HUES64 (cell line): ENCODE results near the gene HOXB4.

ENCODE experiments used
- H3K27ac ChIP-seq: 2 replicates; pipeline ENCODE4 v1.7.0; 2013; ENCODE audit warnings: low read depth, low read length, inconsistent platforms
- H3K27me3 ChIP-seq: 2 replicates; pipeline ENCODE4 v1.6.1; 2013; ENCODE audit warnings: mild to moderate bottlenecking, low read length; ENCODE audit not compliant: insufficient read depth
- H3K36me3 ChIP-seq: 2 replicates; pipeline ENCODE4 v1.6.1; 2013; ENCODE audit warnings: mild to moderate bottlenecking, low read length; ENCODE audit not compliant: insufficient read depth
- H3K4me1 ChIP-seq: 2 replicates; pipeline ENCODE4 v1.6.1; 2013; ENCODE audit warnings: mild to moderate bottlenecking, low read length, moderate library complexity; ENCODE audit not compliant: insufficient read depth
- H3K4me3 ChIP-seq: 2 replicates; pipeline ENCODE4 v1.5.1; 2013; ENCODE audit warnings: mild to moderate bottlenecking, low read length, moderate library complexity
- H3K9ac ChIP-seq: 2 replicates; pipeline ENCODE4 v1.6.1; 2013; ENCODE audit warnings: mild to moderate bottlenecking, low read depth, low read length
- H3K9me3 ChIP-seq: 2 replicates; pipeline ENCODE4 v1.6.1; 2013; ENCODE audit warnings: low read depth, low read length; ENCODE audit not compliant: insufficient read depth
- WGBS: fragments of 150-250, 120-280 bp; methylation state at CpG from one replicate; pipeline ENCODE4 v1.1.7; 2013; ENCODE audit warnings: missing lambda C conversion rate; 5-methylcytosine and 5-hydroxymethylcytosine counted together

The HOXB4 gene

DNA sequence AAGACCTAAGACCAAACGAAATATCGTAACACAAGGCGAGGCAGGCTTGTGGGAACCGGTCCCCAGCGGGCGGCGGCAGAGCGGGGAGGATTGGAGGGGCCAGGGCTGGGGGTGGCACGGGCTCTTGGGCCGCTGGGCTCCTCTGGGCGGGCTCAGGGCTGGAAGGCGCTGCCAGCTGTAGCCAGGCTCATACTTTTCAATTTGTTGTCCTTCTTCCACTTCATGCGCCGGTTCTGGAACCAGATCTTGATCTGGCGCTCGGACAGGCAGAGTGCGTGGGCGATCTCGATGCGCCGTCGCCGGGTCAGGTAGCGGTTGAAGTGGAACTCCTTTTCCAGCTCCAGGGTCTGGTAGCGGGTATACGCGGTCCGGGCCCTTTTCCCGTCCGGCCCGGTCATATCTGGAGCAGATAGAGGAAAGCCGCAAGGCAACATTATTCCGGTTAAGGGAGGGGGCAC is 13.9 kb upstream of the HOXB4 start:
- H3K9ac ChIP-seq: no peak overlapping the region
- H3K4me3 ChIP-seq: no peak overlapping the region
- peaks cover 15% of the 10 kb centered on the region for H3K4me1 ChIP-seq
- no peaks in the 10 kb centered on the region for H3K36me3 ChIP-seq
- H3K27me3 ChIP-seq: peaks cover 100% of the 10 kb centered on the region
- WGBS: 5% methylated on average over 32 of the region's 33 CpGs
- H3K27ac ChIP-seq: no peak overlapping the region
- H3K9me3 ChIP-seq: no peaks in the 10 kb centered on the region

DNA sequence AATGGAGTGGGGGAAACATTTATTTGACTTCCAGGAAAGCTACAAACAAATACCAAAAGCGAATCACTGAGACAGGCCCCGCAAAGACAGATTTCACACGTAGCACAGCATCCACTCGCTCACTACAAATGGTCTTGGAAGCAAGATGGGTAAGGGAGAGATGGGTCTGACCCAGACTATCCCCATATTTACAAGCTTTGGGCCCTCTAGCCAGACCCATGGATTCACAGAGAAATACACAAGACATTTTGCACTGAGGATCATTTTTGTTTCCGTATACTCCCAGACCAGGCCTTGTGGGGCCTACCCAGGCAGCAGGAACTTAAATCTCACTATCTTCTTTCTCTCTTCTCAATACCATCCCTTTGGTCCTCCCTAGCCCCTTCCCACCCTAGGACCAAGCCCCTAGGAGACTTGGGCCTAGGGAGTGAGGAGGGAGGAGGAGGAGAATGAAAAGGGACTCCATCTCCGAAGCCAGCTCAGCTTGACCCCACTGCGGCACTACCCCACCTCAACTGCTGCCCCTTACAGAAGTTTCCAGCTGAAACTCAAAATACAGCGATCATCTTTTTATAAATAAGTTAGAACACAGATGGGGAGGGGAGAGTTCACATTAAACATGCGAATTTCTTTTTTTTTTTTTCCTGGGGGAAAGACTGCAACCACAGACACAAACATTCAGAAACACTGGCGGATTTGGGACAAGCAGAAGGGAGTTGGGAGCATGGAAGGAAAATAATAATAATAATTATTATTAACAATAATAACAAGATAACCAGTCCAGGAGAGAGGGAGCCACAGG is 13.3 kb upstream of the HOXB4 start:
- H3K4me3 ChIP-seq: no peak overlapping the region
- no peaks in the 10 kb centered on the region for H3K36me3 ChIP-seq
- H3K27me3 ChIP-seq: peaks cover 100% of the 10 kb centered on the region
- H3K9ac ChIP-seq: no peak overlapping the region
- H3K27ac ChIP-seq: no peak overlapping the region
- H3K9me3 ChIP-seq: no peaks in the 10 kb centered on the region
- WGBS: 75% methylated on average over 5 of the region's 10 CpGs
- H3K4me1 ChIP-seq: peaks cover 13% of the 10 kb centered on the region

DNA sequence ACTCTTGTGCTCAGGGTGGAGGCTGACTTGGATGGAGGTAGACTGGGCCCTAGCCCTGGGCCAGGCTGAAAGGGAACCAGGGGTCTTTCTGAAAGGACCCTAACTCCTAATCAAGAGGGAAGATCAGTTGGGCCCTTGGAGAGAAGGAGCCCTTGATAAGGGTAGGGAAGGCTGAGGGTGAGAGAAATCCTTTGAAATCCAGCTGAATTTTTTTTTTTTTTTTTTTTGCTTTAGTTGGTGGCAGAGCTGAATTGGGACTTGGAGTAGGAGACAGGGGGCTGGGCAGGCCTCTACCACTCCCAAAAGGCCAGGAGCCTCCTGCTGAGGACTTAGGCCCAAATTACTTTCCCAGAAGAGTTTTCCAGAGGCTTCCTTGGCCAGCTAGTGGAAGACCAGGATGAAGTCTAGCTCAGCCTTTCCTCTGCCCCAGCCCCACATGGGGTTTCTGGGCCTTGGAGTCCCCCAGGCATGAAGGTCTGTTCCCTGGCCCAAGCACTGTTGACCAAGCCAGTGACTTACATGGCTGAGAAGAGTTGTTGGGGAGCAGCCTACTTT is 12.5 kb upstream of the HOXB4 start:
- peaks cover 7% of the 10 kb centered on the region for H3K4me1 ChIP-seq
- no peaks in the 10 kb centered on the region for H3K9me3 ChIP-seq
- H3K4me3 ChIP-seq: no peak overlapping the region
- peaks cover 100% of the 10 kb centered on the region for H3K27me3 ChIP-seq
- H3K27ac ChIP-seq: no peak overlapping the region
- H3K9ac ChIP-seq: no peak overlapping the region
- no peaks in the 10 kb centered on the region for H3K36me3 ChIP-seq

DNA sequence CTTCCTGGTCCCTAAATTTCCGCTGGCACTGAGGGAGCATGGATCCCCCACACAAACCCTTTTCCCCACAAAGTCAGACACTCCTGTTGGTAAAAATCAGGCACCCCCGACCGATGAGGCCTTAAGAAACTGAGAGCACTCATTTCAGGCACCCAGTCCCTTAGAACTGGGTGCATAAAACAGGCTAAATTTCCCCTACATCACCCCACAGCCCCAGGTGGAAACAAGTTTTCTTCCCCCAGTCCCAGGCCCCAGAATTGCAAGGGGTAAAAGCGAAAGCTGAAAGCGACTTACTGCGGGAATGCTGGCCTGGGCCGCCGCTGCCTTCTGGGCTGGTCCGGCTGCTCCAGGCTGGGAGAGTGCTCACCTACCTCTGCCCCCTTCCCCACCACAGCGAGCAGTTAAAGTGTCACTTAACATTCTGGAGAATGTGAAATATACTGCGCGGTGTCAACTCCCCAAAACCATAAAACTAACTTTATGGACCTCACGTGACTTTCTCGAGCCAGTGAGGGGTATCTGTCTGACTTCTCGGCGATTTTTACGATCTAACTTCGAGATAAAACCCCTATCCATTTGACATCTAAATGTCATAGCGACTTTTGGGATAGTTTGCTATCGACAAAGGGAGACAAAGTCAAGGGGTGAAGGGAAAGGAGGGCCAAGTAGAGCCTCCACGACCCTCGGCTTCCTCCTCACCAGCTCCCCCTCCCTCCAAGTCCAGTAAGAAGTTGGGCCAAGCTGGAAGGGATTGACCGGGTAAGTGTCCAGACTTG is 11.9 kb upstream of the HOXB4 start, which contains the start of gene HOXB3:
TSS of gene HOXB3 (minus strand) at position 411 of the 776 bp plus-strand sequence. CDS start 37,767 bp downstream, outside the sequence.
- H3K27ac ChIP-seq: no peak within 1 kb of the TSS
- H3K27me3 ChIP-seq: peaks cover 100% of the 10 kb centered on the region

DNA sequence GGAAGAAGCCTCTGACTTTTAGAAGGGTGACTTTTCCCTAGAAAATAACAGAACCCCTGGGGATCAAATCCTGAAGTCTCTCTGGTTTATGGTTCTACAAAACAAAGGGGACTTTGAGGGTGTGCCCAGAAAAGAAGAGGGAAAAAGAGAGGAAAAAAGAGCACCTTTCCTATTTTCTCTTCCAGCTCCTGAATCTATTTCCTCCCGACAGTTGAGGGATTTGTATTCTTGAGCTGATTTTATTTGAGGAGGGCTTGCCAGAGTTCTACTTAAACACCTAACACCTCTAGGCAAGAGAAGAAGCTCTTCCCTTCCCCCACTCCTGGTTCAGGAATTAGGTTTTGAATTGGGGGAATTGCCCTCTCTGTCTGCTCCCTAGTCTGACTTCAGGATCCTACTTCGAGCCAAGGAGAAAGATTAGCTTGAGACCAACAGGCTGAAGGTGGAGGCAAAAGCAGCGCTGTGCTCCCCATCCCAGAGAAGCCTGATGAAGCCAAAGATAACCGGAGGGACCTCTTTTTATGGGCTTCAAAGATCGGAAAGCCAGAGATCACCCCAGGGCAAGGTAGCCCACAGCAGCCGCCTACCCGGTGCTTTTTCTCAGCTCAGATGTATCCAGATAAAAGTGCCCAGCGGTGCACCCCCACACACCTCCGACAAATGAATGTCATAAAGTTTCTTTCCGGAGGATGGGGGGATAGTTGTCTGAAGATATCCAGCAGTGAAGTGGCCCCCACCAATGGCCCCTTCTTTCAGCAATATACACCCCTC is 11.1 kb upstream of the HOXB4 start:
- H3K27ac ChIP-seq: no peak overlapping the region
- H3K9me3 ChIP-seq: no peaks in the 10 kb centered on the region
- WGBS: 4% methylated on average over 7 of the region's 10 CpGs
- peaks cover 100% of the 10 kb centered on the region for H3K27me3 ChIP-seq
- peaks cover 4% of the 10 kb centered on the region for H3K4me1 ChIP-seq
- H3K36me3 ChIP-seq: no peaks in the 10 kb centered on the region
- no peak overlapping the region for H3K4me3 ChIP-seq
- no peak overlapping the region for H3K9ac ChIP-seq

More for the DNA sequence above, 11.9 kb upstream of the HOXB4 start, which contains the start of gene HOXB3:
- no peaks in the 10 kb centered on the region for H3K36me3 ChIP-seq
- no peak within 1 kb of the TSS for H3K4me3 ChIP-seq
- peaks cover 7% of the 10 kb centered on the region for H3K4me1 ChIP-seq
- WGBS: 6% methylated on average over 22 of the region's 23 CpGs
- H3K9ac ChIP-seq: no peak within 1 kb of the TSS
- no peaks in the 10 kb centered on the region for H3K9me3 ChIP-seq

DNA sequence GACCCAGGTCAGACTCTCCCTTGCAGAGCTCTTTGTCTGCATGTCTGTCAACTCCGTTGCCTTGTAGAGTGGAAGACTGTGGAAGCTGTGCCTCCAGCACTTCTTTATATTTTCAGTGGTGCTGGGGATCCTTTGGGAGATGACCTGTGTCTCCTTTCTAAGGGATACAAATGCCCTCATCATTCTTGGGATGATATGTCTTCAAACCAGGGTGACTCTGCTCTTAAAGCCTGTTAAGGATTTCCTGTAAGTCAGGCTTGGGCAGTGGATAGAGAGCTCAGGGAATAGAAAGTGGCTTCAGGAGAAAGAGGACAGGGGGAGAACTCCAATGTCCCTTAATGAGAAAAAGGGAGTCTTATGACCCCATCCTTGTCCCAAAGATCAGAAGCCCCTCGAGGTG is 10.4 kb upstream of the HOXB4 start:
- Histone ChIP-seq H3K9me3 (no peaks in the 10 kb centered on the region), H3K36me3 (no peaks in the 10 kb centered on the region), H3K9ac (no peak overlapping the region), H3K4me1 (no peaks in the 10 kb centered on the region; the same call in 1 of the 2 replicates), H3K27me3 (peaks cover 100% of the 10 kb centered on the region), H3K27ac (no peak overlapping the region), H3K4me3 (no peak overlapping the region)
- whole genome bisulfite sequencing: 0% methylated on average over 1 of the region's 2 CpGs

DNA sequence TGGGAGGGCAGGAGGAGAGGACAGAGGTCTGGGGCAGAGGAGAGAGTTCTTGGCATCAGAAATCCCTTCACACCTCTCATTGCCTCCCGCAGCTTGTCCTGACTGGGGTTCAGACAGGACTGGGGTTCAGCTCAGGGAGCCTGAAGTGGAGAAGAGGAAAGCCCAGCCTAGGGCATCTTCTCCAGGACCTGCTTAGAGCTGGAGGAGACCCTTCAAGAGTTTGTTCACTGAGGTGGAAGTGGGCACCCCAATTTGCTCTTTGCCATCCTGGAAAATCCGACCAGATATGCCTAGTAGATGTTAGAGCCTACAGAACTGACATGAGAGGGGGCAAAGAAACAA is 9.9 kb upstream of the HOXB4 start:
- no peaks in the 10 kb centered on the region for H3K9me3 ChIP-seq
- no peaks in the 10 kb centered on the region for H3K36me3 ChIP-seq
- H3K9ac ChIP-seq: no peak overlapping the region
- H3K27ac ChIP-seq: no peak overlapping the region
- H3K4me3 ChIP-seq: no peak overlapping the region
- H3K4me1 ChIP-seq: no peaks in the 10 kb centered on the region; the same call in 1 of the 2 replicates
- 45% methylated on average over 2 of the region's 2 CpGs for WGBS
- peaks cover 100% of the 10 kb centered on the region for H3K27me3 ChIP-seq

DNA sequence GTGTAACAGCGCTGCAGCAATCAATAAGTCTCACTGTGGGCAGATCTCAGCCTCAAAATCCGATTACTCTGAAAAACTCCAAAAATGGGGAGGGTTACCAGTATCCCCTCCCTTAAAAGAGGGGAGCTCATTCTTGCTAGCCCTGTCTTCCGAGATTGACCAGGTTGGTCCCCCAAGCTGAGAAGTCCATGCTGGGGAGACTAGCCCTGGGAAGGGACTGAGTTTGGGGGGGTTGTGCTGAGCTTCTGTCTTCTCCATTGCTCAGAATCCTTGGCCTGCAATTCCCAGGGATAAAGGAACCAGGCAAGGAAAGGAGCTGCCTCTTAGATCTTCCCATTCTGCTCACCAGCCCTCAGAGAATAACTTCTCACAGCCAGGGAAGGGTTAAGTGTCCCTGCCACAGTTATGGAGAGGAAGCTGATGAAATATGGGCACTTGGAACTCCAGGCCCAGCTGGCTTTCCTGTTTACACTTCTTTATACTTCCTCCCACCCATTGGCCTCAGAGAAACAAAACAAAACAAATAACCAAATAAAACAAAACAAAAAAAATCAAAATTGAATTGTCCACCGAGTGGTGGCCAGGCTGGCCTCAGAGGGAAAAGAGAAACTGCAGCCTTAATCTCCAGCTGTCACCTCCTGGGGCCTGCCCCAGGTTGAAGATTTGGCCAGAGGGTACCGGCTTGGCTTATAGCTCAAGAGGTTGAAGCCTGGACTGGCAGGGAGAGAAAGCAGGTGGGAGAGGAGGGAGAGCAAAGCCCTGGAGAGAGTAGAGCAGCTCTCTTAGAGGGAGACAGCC is 9.3 kb upstream of the HOXB4 start:
- H3K27ac ChIP-seq: no peak overlapping the region
- H3K4me3 ChIP-seq: no peak overlapping the region
- no peaks in the 10 kb centered on the region for H3K9me3 ChIP-seq
- peaks cover 100% of the 10 kb centered on the region for H3K27me3 ChIP-seq
- H3K4me1 ChIP-seq: no peaks in the 10 kb centered on the region; the same call in 1 of the 2 replicates
- no peaks in the 10 kb centered on the region for H3K36me3 ChIP-seq
- WGBS: 26% methylated on average over 5 of the region's 5 CpGs
- no peak overlapping the region for H3K9ac ChIP-seq

DNA sequence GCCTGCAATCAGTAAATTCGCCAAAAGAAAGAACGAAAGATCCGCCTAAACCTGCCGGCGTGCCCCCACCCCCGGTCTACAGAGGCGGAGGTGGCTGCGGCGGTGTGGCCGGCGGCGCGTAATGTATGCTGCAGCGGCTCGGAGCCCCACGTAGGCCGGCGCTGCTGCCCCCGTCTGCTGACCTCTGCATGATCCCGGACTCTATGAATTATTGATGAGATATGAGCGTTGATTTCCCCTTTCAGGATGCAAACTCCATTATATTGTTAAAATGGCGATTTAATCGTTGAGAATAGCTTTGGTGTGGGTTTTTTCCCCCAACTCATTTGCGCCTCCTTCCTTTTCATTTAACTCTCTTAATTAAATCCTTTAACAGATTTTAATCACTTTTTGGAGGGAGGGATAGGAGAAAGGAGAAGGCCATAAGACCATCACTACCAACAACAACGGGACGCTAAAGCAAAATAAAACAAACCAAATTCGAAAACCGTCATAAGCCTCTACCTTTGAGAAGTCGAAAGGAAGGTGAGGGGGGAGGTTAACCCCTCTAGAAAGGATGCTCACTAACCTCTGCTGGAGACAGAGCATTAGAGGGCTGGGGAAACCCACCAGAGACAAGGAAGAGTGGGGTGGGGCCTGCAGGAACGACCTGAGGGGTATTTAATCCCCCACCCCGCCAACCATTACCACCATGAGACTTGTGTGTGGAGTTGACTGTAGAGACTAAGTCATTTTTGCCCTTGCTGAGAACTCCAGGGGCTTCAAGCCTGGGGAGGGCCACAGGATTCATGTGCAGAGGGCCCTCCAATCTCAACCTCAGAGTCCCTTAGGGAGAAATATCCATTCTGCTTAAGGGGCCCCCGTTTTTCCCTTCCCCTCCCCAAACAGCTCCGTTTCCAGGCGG is 8.5 kb upstream of the HOXB4 start:
- WGBS: 2% methylated on average over 21 of the region's 34 CpGs

More for the DNA sequence above, 8.5 kb upstream of the HOXB4 start:
- Histone ChIP-seq H3K9ac (no peak overlapping the region), H3K36me3 (no peaks in the 10 kb centered on the region), H3K27me3 (peaks cover 100% of the 10 kb centered on the region), H3K27ac (no peak overlapping the region), H3K4me1 (no peaks in the 10 kb centered on the region; the same call in 1 of the 2 replicates), H3K9me3 (no peaks in the 10 kb centered on the region), H3K4me3 (no peak overlapping the region)
